ENCODE data around the gene SPRR4. TPM values are rescaled to one million over a fixed set of nuclear protein-coding genes. Genes with fewer than 3 reads are reported as not detected.

Gene SPRR4, protein sequence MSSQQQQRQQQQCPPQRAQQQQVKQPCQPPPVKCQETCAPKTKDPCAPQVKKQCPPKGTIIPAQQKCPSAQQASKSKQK
- not detected for total RNA-seq
- not detected for polyA plus RNA-seq
- long read RNA-seq, donor 1, result 0 reads
- long read RNA-seq, donor 2, result 0 reads

- TF ChIP-seq CTCF (IDR thresholded peaks at IDR 0.05 in 8 of 11, conservative IDR thresholded peaks at IDR 0.05 in 3 of 11) (no peak), POLR2A (IDR thresholded peaks at IDR 0.05) (no peak), POLR2AphosphoS5 (IDR thresholded peaks at IDR 0.05) (no peak)
- WGBS, 5 donors, result 85 to 89% (median 87%) methylated on average over 6 of the region's 6 CpGs
- intact Hi-C loops (cut with DNase I; ENCODE audit: low total_unique reads), result no loop called here
- H3K9me3 ChIP-seq, result no peaks in the 10 kb centered on the region
- H3K4me3 ChIP-seq, result no peak within 1 kb of the TSS
- no peak for DNase-seq
- H3K27ac ChIP-seq, result no peak within 1 kb of the TSS
- no peaks in the 10 kb centered on the region for H3K4me1 ChIP-seq
- no peaks in the 10 kb centered on the region for H3K36me3 ChIP-seq
- H3K27me3 ChIP-seq (replicated peaks in 1 of 7), result peaks cover 0 to 25% (median 0%) of the 10 kb centered on the region in 7 donors
Observed at GRCh38 chr1:152970495-152970894, at the start of gene SPRR4. TSS of gene SPRR4 (plus strand) at chr1:152970648. CDS start at chr1:152971891, 1,243 bp downstream.

GRCh38 chr1:152924191-152924590, 46.3 kb upstream of the SPRR4 start:
- 43 to 67% (median 53%) methylated on average over 2 of the region's 2 CpGs for WGBS, 5 donors
- Histone ChIP-seq H3K27me3 (replicated peaks in 1 of 7) (no peaks in the 10 kb centered on the region), H3K9me3 (no peaks in the 10 kb centered on the region), H3K4me1 (no peaks in the 10 kb centered on the region), H3K4me3 (no peak overlapping the region), H3K27ac (no peak overlapping the region), H3K36me3 (no peaks in the 10 kb centered on the region)
- TF ChIP-seq CTCF (IDR thresholded peaks at IDR 0.05 in 8 of 11, conservative IDR thresholded peaks at IDR 0.05 in 3 of 11) (no peak), POLR2AphosphoS5 (IDR thresholded peaks at IDR 0.05) (no peak), POLR2A (IDR thresholded peaks at IDR 0.05) (no peak)
- no peak for DNase-seq
- intact Hi-C loops (cut with DNase I; ENCODE audit: low total_unique reads), result no loop called here

- intact Hi-C loops (cut with DNase I; ENCODE audit: low total_unique reads), result no loop called here
- 61 to 71% (median 63%) methylated on average over 3 of the region's 3 CpGs for WGBS, 5 donors
- H3K27me3 ChIP-seq (replicated peaks in 1 of 7), result no peaks in the 10 kb centered on the region
- TF ChIP-seq POLR2AphosphoS5 (IDR thresholded peaks at IDR 0.05) (no peak), POLR2A (IDR thresholded peaks at IDR 0.05) (no peak), CTCF (IDR thresholded peaks at IDR 0.05 in 8 of 11, conservative IDR thresholded peaks at IDR 0.05 in 3 of 11) (no peak)
- no peaks in the 10 kb centered on the region for H3K4me1 ChIP-seq
- H3K36me3 ChIP-seq, result no peaks in the 10 kb centered on the region
- no peak overlapping the region for H3K4me3 ChIP-seq
- DNase-seq, result no peak
- H3K9me3 ChIP-seq, result no peaks in the 10 kb centered on the region
- no peak overlapping the region for H3K27ac ChIP-seq
Observed at GRCh38 chr1:152926091-152926490, 44.4 kb upstream of the SPRR4 start.

- H3K27ac ChIP-seq, result no peak overlapping the region
- no peaks in the 10 kb centered on the region for H3K4me1 ChIP-seq
- no peaks in the 10 kb centered on the region for H3K36me3 ChIP-seq
- no peaks in the 10 kb centered on the region for H3K9me3 ChIP-seq
- no peak for TF ChIP-seq POLR2AphosphoS5 (IDR thresholded peaks at IDR 0.05)
- TF ChIP-seq CTCF (IDR thresholded peaks at IDR 0.05 in 8 of 11, conservative IDR thresholded peaks at IDR 0.05 in 3 of 11), result no peak
- no peak for TF ChIP-seq POLR2A (IDR thresholded peaks at IDR 0.05)
- no peaks in the 10 kb centered on the region for H3K27me3 ChIP-seq (replicated peaks in 1 of 7)
- no peak for DNase-seq
- no peak overlapping the region for H3K4me3 ChIP-seq
- intact Hi-C loops (cut with DNase I; ENCODE audit: low total_unique reads), result no loop called here
- WGBS, 5 donors, result 85 to 92% (median 91%) methylated on average over 3 of the region's 3 CpGs
Observed at GRCh38 chr1:152928671-152929070, 41.8 kb upstream of the SPRR4 start.
